ENCODE data around the gene DLX5. TPM values are rescaled to one million over a fixed set of nuclear protein-coding genes. Genes with fewer than 3 reads are reported as not detected.
"Not testable (repeated sequence)": the region's sequence is repeated elsewhere in the genome, so short reads cannot be mapped to it uniquely, and the experiment has no call there.

DLX5 gene
- not detected for total RNA-seq

GRCh38 chr7:97024209-97025129, at the start of gene DLX5:
TSS of gene DLX5 (minus strand) at chr7:97024831. CDS start at chr7:97024623, 208 bp downstream.
- peak within 1 kb of the TSS; percentile 74 for H3K4me3 Mint-ChIP-seq
- peaks cover 82% of the 10 kb centered on the region for H3K27me3 Mint-ChIP-seq
- peaks cover 16% of the 10 kb centered on the region for H3K36me3 Mint-ChIP-seq (ENCODE audit: low read depth)
- peaks cover 28% of the 10 kb centered on the region for H3K4me1 Mint-ChIP-seq
- H3K27ac Mint-ChIP-seq = no peak within 1 kb of the TSS
- H3K9me3 Mint-ChIP-seq = no peaks in the 10 kb centered on the region
- no peak for ATAC-seq (replicated peaks)

- H3K27me3 Mint-ChIP-seq = peaks cover 29% of the 10 kb centered on the region
- not testable (repeated sequence) for H3K27ac Mint-ChIP-seq; ATAC-seq (replicated peaks); H3K9me3 Mint-ChIP-seq; H3K4me3 Mint-ChIP-seq; H3K4me1 Mint-ChIP-seq; H3K36me3 Mint-ChIP-seq (ENCODE audit: low read depth)
These were observed 47.4 kb upstream of the DLX5 start for GRCh38 chr7:97072025-97072424.

- Mint-ChIP-seq H3K9me3 (no peaks in the 10 kb centered on the region), H3K27ac (no peak overlapping the region), H3K27me3 (peaks cover 5% of the 10 kb centered on the region), H3K36me3 (ENCODE audit: low read depth) (no peaks in the 10 kb centered on the region), H3K4me3 (no peak overlapping the region), H3K4me1 (no peaks in the 10 kb centered on the region)
- peak; percentile 55 for ATAC-seq (replicated peaks)
These were observed 40.4 kb upstream of the DLX5 start for GRCh38 chr7:97064972-97065587.

GRCh38 chr7:97064020-97064419, 39.4 kb upstream of the DLX5 start:
- Mint-ChIP-seq H3K27me3 (peaks cover 5% of the 10 kb centered on the region), H3K36me3 (ENCODE audit: low read depth) (no peaks in the 10 kb centered on the region), H3K9me3 (peaks cover 5% of the 10 kb centered on the region), H3K4me1 (no peaks in the 10 kb centered on the region), H3K27ac (no peak overlapping the region), H3K4me3 (no peak overlapping the region)
- ATAC-seq (replicated peaks) = no peak

- no peaks in the 10 kb centered on the region for H3K9me3 Mint-ChIP-seq
- H3K36me3 Mint-ChIP-seq (ENCODE audit: low read depth) = no peaks in the 10 kb centered on the region
- no peaks in the 10 kb centered on the region for H3K4me1 Mint-ChIP-seq
- ATAC-seq (replicated peaks) = no peak
- peaks cover 45% of the 10 kb centered on the region for H3K27me3 Mint-ChIP-seq
- no peak overlapping the region for H3K27ac Mint-ChIP-seq
- no peak overlapping the region for H3K4me3 Mint-ChIP-seq
These were observed 18.6 kb upstream of the DLX5 start for GRCh38 chr7:97043281-97043680.

- no peaks in the 10 kb centered on the region for H3K9me3 Mint-ChIP-seq
- H3K36me3 Mint-ChIP-seq (ENCODE audit: low read depth) = no peaks in the 10 kb centered on the region
- ATAC-seq (replicated peaks) = no peak
- no peaks in the 10 kb centered on the region for H3K4me1 Mint-ChIP-seq
- H3K4me3 Mint-ChIP-seq = no peak overlapping the region
- no peak overlapping the region for H3K27ac Mint-ChIP-seq
- peaks cover 37% of the 10 kb centered on the region for H3K27me3 Mint-ChIP-seq
These were observed 14.9 kb upstream of the DLX5 start for GRCh38 chr7:97039374-97040065.

- not testable (repeated sequence) for H3K27ac Mint-ChIP-seq; H3K9me3 Mint-ChIP-seq; ATAC-seq (replicated peaks); H3K36me3 Mint-ChIP-seq (ENCODE audit: low read depth); H3K4me1 Mint-ChIP-seq; H3K4me3 Mint-ChIP-seq
- H3K27me3 Mint-ChIP-seq = peaks cover 21% of the 10 kb centered on the region
These were observed 9.7 kb upstream of the DLX5 start for GRCh38 chr7:97034213-97034852.

GRCh38 chr7:97027427-97028234, 3.0 kb upstream of the DLX5 start:
- H3K27ac Mint-ChIP-seq = no peak overlapping the region
- H3K27me3 Mint-ChIP-seq = peaks cover 71% of the 10 kb centered on the region
- peaks cover 28% of the 10 kb centered on the region for H3K4me1 Mint-ChIP-seq
- H3K36me3 Mint-ChIP-seq (ENCODE audit: low read depth) = peaks cover 10% of the 10 kb centered on the region
- ATAC-seq (replicated peaks) = peak; percentile 75
- no peaks in the 10 kb centered on the region for H3K9me3 Mint-ChIP-seq
- H3K4me3 Mint-ChIP-seq = peak overlapping the region; percentile 74

GRCh38 chr7:97026715-97027426, 2.2 kb upstream of the DLX5 start:
- Mint-ChIP-seq H3K4me3 (peak overlapping the region; percentile 74), H3K36me3 (ENCODE audit: low read depth) (peaks cover 16% of the 10 kb centered on the region), H3K27me3 (peaks cover 75% of the 10 kb centered on the region), H3K9me3 (no peaks in the 10 kb centered on the region), H3K4me1 (peaks cover 28% of the 10 kb centered on the region), H3K27ac (no peak overlapping the region)
- ATAC-seq (replicated peaks) = no peak

GRCh38 chr7:97025983-97026714, 1.5 kb upstream of the DLX5 start:
- ATAC-seq (replicated peaks) = no peak
- peak overlapping the region; percentile 74 for H3K4me3 Mint-ChIP-seq
- peaks cover 75% of the 10 kb centered on the region for H3K27me3 Mint-ChIP-seq
- no peak overlapping the region for H3K27ac Mint-ChIP-seq
- H3K36me3 Mint-ChIP-seq (ENCODE audit: low read depth) = peaks cover 16% of the 10 kb centered on the region
- H3K4me1 Mint-ChIP-seq = peaks cover 28% of the 10 kb centered on the region
- H3K9me3 Mint-ChIP-seq = no peaks in the 10 kb centered on the region

GRCh38 chr7:97025130-97025499, 484 bp upstream of the DLX5 start:
- H3K27ac Mint-ChIP-seq = no peak overlapping the region
- no peaks in the 10 kb centered on the region for H3K9me3 Mint-ChIP-seq
- peaks cover 16% of the 10 kb centered on the region for H3K36me3 Mint-ChIP-seq (ENCODE audit: low read depth)
- peaks cover 76% of the 10 kb centered on the region for H3K27me3 Mint-ChIP-seq
- H3K4me3 Mint-ChIP-seq = no peak overlapping the region
- peaks cover 28% of the 10 kb centered on the region for H3K4me1 Mint-ChIP-seq
- no peak for ATAC-seq (replicated peaks)

GRCh38 chr7:97022491-97023306, 1.9 kb downstream of the DLX5 start:
- no peak for ATAC-seq (replicated peaks)
- no peak overlapping the region for H3K27ac Mint-ChIP-seq
- peaks cover 89% of the 10 kb centered on the region for H3K27me3 Mint-ChIP-seq
- H3K36me3 Mint-ChIP-seq (ENCODE audit: low read depth) = peaks cover 23% of the 10 kb centered on the region
- no peaks in the 10 kb centered on the region for H3K9me3 Mint-ChIP-seq
- peaks cover 26% of the 10 kb centered on the region for H3K4me1 Mint-ChIP-seq
- no peak overlapping the region for H3K4me3 Mint-ChIP-seq

Data from activated T-helper 17 cell treated with anti-CD3 and anti-CD28 coated beads, Interleukin-2, amount 50 U/mL, for 72 hours (primary cell).